GM21447 (cell line): Measurements from ENCODE around the gene IGFLR1.
"Not testable (repeated sequence)": the region's sequence is repeated elsewhere in the genome, so short reads cannot be mapped to it uniquely, and the experiment has no call there.

Source experiments
- ATAC-seq: cut with Tn5 transposase; IDR thresholded peaks from one replicate; pipeline ENCODE4 v1.9.1; 2021; ENCODE audit not compliant: unreplicated experiment

Gene IGFLR1

DNA sequence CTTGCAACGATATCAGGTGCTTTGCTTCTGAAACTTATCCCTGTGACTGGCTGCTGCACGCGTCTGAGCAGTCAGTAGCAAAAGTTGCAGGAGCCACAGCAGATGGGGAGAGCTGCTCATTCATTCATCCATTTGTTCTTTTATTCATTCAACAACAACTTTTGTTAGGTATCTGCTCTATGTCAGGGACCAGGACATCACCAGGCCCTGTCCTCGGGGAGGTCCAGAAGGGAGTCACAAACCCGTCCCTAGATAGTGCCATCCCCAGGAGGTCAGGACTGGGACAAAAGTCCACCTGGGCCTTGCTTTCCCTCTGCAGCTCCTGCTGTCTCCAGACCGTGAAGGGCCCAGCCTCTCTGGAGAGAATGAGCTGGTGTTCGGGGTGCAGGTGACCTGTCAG is 35.7 kb upstream of the IGFLR1 start:
- ATAC-seq, result no peak

DNA sequence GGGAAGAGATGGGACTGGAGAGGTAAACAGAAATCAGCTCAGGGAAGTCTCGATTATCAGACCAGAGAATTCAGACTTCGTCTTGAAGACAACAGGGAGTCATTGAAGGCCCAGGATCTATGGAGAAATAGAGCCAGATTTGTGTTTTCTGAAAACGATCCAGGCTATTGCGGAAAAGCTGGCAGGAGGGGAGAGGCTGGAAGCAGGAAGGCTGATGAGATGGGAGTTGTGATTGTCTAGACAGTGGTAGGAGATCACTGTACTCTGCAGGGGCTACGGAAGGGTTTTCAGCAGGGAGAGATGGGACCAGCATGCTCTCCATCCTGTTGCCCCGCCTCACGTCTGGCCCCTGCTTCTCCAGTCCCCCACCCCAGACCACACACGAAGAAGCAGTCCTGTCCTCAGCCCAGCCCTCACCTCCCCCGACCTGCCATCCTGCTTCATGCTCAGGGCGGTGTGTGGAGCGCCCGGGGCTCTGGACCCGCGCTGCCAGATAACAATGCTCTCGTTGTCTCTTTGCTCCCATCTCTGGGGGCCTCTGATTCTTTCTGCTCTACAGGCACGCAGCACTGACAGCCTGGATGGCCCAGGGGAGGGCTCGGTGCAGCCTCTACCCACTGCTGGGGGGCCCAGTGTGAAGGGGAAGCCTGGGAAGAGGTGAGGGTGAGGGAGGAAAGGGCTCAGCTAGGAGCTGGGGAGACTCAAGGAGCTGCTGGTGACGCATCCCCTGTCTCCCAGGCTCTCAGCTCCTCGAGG is 35.0 kb upstream of the IGFLR1 start:
- ATAC-seq, result no peak

DNA sequence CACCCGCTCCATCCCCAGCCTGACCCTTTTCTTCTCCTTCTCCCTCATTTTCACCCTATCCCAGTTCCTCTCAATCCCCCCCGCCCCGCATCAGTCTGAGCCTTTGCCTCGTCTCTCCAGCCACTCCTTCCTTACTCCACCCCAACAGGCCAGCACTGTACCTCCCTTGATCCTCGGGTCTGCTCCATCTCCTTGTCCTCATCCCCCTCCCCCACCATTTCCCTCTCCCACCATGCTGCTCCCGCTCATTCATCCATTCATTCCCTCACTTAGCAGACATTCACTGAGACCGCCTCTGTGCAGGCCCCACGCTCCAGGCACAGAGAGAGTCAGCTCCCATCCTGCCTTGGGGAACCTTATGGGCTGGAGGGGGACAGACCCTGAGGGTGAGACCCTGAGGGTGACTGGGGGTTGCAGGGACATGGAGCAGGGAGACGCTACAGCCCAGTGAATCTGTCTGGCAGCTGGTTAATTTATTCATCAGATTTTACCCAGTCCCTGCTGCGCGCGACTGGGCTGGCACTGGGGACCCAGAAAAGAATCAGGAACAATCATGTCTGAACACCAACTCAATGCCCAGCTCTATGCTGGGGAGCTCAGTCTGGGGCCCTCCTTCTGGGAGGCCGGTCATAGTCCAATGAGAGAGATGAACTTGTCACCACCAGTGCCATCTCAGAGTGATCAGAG is 34.0 kb upstream of the IGFLR1 start:
- ATAC-seq, result no peak

DNA sequence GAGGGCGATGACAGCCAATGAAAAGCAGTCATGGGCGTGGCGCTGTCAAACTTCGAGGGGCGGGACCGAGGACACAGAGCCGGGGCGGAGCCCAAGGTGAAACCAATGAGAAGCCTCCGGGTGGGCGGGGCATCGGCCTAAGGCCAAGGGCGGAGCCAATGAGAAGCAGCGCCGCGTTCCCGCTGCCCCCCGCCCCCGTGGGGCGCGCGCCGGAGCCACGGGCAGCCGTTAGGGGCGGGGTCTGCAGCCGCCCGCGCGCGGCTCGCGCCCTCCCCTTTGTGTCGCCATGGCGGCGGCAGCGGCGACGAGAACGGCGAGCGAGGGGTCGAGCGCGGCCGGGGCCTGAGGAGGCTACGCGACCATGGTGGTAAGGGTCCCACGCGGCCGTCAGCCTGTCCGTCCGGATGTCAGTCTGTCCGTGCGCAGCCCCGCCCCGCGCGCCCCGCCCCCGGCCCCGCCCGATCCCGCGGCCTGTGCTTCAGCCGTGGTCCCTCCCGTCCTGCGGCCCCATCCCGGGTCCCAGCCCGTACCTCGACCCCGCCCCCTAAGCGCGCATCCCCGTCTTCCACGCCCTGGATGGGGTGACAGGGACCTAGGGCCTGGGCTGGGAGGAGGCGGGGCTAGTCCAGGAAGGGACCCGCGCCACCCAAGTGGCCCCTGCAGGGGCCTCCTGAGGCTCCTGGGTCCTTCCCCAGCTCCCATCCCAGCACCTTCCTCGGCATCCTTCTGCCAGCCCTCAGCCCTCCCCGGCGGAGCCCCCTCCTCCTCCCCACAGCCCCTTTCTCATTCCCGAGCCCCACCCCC is 33.2 kb upstream of the IGFLR1 start, which contains the start of gene ARHGAP33:
ARHGAP33 (plus strand) TSS at position 267 of the 804 bp plus-strand sequence; CDS start at position 362, 95 bp downstream.
- peak; percentile 94 for ATAC-seq

DNA sequence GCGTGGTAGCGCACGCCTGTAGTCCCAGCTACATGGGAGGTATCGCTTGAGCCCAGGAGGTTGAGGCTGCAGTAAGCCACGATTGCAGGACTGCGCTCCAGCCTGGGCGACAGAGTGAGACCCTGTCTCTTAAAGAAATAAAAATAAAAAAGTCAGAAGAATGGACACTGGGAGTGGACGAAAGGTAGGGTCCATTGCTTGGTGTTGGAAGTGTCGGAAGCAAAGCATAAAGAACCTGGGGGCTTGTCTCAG is 32.7 kb upstream of the IGFLR1 start:
- no peak for ATAC-seq

DNA sequence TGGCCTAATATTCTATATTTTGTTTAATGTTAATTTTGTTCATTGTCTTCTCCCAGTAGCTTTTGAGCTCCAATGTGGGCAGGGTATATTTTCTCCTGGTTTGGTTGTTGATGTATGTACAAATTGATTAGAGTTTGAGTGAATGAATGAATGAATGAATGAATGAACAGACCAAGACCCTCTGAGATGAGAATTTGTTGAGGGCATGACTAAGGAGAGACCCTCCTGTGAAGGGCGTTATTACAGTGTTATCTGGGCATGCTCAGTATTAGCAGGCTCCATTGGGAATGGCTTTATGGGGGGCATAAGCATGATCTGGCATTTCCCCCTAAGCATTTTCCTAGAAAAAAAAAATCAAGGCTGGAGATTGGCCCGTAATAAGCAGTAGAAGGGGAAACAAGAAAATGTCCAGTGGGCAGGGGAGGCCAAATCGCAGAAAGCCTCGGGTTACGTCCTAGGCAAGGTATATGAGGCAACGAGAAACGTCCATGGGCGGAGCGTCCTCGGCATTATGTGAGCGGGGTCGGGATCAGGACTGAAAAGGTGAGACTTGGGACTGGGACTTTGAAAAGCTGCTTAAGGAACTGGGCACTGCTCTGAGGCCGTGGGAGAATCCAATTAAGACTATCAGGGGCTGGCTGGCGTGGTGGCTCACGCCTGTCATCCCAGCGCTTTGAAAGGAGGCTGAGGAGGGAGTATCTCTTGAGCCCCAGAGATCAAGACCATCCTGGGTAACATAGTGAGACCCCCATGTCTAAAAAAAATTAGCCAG is 32.2 kb upstream of the IGFLR1 start:
- no peak for ATAC-seq

DNA sequence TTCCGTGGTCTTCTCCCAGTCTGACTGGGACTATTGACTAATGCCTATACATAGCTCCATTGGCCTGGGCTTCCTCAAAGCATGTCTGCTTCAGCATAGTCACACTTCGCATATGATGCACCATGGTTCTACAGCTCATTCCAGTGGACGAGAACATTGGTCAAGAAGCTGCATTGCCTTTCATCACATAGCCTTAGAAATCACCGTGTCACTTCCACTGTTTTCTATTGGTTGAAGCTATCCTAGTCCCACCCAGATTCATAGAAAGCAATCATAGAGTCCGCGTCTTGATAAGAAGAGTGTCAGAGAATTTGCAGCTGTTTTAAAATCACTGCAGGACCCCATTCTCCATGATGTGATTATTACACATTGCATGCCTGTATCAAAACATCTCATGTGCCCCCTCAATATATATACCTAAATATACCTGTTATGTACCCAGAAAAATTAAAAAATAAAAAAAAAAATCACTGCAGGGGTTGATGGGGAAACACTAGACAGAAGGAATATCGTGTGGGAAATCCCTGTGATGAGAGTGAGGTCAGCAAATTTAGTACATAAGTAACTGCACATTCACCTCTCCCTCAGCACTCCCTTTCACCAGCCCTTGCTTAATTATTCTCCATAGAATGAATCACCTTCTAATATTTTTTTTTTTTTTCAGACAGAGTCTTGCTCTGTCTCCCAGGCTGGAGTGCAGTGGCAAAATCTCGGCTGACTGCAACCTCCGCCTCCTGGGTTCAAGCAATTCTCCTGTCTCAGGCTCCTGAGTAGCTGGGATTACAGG is 31.0 kb upstream of the IGFLR1 start:
- ATAC-seq, result no peak

DNA sequence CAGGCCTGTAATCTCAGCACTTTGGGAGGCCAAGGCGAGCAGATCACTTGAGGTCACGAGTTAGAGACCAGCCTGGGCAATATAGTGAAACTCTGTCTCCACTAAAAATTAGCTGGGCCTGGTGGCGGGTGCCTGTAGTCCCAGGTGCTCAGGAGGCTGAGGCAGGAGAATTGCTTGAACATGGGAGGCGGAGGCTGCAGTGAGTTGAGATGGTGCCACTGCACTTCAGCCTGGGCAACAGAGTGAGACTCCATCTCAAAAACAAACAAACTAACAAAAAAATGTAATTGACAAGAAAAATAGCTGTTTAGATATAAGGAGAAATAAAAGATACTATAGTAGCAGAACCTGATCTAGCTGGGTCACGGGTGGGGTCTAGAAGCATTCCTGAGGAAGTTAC is 30.1 kb upstream of the IGFLR1 start:
- not testable (repeated sequence) for ATAC-seq

DNA sequence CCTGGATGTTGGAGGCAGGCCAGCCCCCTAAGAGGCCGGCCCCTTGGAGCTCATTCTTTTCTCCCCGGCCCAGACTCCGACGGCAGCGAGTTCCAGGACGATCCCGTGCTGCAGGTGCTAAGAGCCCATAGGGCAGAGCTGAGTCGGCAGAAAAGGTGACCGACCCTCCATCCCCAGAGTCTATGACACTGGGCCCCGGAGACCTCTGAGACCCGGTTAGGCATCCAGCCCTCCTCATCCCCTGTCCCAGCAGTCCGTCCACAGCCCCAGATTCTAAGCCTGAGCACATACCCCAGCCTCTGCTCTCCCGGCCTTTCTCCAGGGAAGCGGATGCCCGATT is 25.8 kb upstream of the IGFLR1 start:
- no peak for ATAC-seq

DNA sequence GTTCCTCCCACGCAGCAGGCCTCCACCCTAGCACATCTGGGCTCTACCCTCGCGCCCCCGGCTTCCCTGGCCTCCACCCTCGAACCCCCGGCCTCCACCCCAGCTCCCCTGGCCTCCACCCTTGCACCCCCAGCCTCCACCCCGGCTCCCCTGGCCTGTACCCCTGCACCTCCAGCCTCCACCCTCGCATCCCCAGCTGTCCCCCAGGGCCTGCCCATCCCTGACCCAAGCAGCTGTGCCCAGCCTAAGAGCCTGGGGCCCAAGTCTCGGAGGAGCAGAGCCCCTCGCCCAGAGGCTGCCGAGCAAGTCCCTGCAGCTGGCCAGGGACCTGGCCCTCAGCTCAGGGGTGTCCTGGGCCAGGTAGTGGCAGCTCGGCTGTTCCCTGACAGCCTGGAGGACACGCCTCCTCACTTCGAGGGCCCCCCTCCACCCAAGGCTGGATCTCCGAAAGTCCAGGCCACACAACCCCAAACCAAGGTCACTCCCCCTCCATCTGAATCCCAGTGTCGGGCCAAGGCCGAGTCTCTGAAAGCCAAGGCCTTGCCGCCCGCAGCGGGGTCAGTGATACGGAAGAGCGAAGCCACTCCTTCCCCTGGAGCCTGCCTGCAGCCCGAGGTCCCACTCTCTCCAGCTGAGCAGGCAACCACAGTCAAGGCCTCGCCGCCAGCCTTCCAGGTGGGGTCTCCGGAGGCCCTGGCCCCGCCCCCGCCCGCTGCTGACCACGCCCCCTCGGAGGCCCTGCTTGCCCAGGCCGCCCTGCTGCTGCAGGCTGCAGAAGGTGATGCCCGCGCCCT is 25.2 kb upstream of the IGFLR1 start:
- ATAC-seq, result no peak

DNA sequence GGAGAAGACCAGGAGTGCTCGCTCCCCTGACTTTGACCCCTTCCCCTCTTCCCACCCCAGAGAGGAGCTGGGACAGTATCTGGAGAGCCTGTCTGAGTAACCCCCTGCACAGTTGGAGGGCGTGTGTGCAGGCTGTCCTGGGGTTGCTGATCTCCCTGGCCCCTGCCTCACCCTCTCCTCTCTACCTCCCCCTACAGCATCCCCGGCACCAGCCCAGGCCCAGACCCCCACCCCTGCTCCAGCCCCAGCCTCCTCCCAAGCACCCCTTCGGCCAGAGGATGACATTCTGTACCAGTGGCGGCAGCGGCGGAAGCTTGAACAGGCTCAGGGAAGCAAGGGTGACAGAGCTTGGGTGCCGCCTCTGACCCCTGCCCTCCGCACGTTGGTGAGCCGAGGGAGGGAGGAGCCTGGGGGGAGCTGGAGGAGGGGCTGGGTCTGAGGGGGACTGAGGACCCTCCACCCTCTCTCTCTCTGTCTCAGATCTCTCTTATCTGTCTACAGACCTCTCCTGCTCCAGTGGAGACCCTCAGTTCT is 24.4 kb upstream of the IGFLR1 start:
- no peak for ATAC-seq

DNA sequence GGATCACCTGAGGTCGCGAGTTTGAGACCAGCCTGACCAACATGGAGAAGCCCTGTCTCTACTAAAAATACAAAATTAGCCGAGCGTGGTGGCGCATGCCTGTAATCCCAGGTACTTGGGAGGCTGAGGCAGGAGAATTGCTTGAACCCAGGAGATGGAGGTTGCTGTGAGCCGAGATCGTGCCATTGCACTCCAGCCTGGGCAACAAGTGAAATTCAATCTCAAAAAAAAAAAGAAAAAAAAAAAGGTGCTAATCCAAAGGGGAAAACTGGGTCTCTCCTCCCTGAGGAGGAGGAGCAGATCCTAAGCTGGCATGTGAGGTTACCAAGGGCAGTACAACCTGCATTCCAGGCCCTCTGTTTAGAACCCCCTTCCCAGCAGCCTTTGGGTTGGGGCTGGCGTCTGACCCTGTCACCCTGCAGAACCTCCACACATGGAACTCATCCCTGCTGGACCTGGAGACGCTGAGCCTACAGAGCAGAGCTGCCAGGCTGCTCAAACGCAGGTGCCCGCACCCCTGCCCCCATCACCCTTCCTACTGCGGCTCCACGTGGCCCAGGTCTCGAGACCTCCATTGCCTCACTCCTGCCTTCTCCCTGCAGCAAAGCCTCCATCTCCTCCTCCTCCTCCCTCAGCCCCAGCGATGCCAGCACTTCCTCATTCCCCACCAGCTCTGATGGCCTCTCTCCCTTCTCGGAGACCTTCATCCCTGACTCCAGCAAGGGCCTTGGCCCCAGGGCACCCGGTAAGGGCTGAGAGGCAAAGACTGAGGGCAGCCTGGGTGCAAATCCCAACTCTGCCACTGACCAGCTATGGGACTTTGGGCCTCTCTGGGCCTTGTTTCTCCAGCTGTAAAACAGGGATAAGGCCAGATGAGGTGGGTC is 22.4 kb upstream of the IGFLR1 start:
- ATAC-seq, result no peak

DNA sequence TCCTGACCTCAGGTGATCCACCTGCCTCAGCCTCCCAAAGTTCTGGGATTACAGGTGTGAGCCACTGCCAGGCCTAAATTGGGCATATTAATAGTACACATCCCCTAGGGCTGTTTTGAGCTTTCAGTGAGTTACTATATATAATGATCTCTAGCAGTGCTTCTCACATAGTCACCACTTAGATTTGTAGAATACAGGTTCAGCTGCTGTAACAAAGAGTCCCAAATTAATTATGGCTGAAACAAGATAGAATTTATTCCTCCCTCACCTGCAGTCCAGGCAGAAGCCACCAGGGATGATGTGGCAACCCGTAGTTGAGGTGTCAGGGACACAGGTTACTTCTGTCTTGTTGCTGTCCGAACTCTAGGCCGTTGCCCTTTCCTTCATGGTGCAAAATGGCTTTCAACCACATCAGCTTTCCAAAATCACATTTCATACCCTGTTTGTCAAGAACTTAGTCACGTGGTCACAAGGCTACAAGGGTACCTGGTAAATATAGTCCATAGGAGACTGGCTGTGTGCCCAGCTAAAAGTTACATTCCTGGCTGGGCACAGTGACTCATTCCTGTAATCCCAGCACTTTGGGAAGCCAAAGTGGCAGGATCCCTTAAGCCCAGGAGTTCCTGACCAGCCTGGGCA is 18.6 kb upstream of the IGFLR1 start:
- no peak for ATAC-seq

DNA sequence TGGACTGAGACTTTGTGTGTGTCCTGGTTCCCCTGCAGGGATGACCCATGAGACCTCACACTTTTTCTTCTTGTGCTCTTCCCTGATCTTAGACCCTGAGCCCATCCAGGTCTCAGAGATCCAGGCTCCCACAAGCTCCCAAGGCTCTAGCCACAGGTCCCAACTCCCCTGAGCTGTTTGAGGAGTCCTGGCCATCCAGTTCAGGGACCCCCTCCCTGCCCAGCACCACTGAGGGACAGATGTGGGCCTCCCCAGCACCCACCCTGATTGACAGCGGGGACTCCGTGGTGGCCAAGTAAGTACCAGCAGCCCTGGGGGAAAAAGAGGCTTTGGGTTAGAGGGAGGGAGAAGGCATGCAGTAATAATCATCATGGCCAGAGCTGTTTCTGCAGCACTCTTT is 17.4 kb upstream of the IGFLR1 start:
- ATAC-seq, result no peak

DNA sequence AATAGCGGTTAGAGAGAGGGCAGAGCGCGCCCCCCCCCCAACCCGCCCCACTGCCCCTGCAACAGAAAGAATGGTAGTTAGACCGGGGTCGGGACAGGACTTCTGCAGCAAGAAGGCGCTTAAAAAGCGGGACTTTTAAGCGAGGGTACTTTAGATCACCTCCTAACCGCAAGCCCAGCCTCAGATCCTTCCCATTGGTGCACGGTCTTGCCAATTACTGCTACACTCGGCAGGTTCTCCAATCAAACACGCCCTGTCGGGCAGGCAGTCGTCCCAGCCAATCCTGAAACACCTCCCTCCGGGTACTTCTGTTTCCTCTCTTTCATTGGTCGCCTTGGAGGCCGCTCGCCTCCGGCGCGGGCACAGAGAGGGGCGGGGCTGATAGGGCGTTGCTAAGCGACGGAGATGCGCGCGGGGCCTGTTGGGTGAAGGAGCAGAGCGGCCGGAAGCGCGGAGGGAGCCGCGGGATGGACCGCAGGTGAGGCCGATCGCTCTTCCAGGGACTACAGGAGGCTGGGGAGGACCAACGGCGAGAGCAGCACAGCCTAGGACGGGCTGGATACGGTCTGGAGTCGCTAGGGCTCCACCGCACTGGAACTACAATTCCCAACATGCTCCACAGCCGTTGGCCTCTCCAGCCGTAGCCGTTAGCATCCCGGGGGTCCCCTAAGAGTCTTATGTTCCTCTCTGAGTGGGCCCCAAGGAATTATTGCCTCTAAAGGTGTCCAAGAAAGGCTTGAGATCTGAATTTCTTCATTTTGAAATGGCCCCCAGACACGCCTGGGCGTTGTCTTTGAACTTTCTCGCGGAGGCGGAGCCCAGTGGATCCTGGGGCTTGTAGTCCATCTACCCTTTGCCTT is 15.7 kb upstream of the IGFLR1 start, which contains the start of gene PROSER3:
PROSER3 (plus strand) TSS at position 428 of the 860 bp plus-strand sequence; CDS start at position 468, 40 bp downstream.
- peak; percentile 97 for ATAC-seq

DNA sequence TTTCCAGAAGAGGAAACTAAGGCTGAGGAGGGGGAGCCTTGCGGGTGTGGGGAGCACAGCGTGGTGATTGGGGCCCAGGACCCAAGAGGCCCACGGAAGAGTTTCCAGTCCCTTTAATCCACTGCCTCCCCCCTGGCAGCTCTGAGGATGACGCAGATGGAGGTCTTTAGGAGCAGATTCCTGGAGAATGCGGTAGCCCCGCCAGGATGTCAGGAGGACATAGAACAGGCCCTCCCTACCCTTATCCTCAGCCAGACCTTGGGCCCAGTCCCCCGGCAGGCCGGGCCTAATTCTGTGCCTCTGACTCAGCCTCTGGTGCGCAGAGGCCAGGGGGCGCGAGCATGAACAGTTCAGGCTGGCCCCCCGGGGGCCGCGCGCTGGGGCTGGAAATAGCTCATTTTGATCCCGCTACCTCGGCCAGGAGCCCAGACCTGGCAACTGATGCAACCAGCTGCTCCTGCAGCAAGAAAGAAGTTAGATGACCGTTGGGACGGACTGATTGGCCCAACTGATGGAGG is 15.0 kb upstream of the IGFLR1 start:
- no peak for ATAC-seq
